ENCODE results near the gene UCN2. TPM values are rescaled to one million over a fixed set of nuclear protein-coding genes. Genes with fewer than 3 reads are reported as not detected.
"Not testable (repeated sequence)": the region's sequence is repeated elsewhere in the genome, so short reads cannot be mapped to it uniquely, and the experiment has no call there.

Gene UCN2
- total RNA-seq, 1 donor from 2014 or later: not detected

DNA sequence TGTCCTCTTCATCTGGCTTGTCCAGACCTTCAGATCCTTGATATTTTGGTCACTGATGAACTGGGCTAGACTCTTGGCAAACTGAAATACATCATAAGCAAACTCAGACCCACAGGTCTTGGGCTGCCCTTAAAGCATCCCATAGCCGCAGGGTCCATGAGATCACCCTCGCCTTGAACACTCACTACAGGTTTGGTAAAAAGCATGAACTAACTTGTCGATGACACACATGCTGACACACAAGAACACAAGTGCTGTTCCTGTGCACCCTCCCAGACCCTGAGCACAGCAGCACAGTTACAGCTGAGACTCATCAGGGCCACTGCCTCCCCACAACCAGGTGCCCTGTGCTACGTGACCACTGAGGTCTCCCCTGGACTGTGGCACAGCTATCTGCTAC lies 28.0 kb downstream of the UCN2 start:
- Histone ChIP-seq H3K9me3 (no peaks in the 10 kb centered on the region), H3K36me3 (peaks cover 21 to 44% of the 10 kb centered on the region in 2 donors), H3K4me3 (no peak overlapping the region), H3K27ac (no peak overlapping the region), H3K27me3 (no peaks in the 10 kb centered on the region), H3K4me1 (no peaks in the 10 kb centered on the region)
- DNase-seq (ENCODE audit: low spot score in 2 of 2): no peak
- intact Hi-C loops (cut with DNase I): no loop called here
- TF ChIP-seq, protein P1, sequence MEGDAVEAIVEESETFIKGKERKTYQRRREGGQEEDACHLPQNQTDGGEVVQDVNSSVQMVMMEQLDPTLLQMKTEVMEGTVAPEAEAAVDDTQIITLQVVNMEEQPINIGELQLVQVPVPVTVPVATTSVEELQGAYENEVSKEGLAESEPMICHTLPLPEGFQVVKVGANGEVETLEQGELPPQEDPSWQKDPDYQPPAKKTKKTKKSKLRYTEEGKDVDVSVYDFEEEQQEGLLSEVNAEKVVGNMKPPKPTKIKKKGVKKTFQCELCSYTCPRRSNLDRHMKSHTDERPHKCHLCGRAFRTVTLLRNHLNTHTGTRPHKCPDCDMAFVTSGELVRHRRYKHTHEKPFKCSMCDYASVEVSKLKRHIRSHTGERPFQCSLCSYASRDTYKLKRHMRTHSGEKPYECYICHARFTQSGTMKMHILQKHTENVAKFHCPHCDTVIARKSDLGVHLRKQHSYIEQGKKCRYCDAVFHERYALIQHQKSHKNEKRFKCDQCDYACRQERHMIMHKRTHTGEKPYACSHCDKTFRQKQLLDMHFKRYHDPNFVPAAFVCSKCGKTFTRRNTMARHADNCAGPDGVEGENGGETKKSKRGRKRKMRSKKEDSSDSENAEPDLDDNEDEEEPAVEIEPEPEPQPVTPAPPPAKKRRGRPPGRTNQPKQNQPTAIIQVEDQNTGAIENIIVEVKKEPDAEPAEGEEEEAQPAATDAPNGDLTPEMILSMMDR (IDR thresholded peaks at IDR 0.05): no peak

DNA sequence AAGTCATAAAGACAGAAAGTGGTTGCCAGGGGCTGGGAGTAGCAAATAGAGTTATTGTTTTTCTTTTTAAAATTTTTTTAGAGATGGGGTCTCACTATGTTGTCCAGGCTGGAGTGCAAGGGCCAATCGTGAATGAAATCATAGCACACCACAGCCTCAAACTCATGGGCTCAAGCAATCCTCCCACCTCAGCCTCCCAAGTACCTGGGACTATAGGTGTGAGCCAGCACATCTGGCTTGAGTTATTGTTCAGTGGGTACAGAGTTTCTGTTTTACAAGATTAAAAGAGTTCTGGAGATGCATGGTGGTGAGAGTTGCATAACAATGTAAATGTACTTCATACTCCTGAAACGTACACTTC lies 30.6 kb downstream of the UCN2 start:
- Histone ChIP-seq H3K4me1 (no peaks in the 10 kb centered on the region), H3K27ac (no peak overlapping the region), H3K9me3 (no peaks in the 10 kb centered on the region), H3K36me3 (peaks cover 17 to 32% of the 10 kb centered on the region in 2 donors), H3K4me3 (no peak overlapping the region), H3K27me3 (no peaks in the 10 kb centered on the region)
- DNase-seq (ENCODE audit: low spot score in 2 of 2): no peak
- TF ChIP-seq, protein P1 (IDR thresholded peaks at IDR 0.05): no peak
- intact Hi-C loops (cut with DNase I): no loop called here

DNA sequence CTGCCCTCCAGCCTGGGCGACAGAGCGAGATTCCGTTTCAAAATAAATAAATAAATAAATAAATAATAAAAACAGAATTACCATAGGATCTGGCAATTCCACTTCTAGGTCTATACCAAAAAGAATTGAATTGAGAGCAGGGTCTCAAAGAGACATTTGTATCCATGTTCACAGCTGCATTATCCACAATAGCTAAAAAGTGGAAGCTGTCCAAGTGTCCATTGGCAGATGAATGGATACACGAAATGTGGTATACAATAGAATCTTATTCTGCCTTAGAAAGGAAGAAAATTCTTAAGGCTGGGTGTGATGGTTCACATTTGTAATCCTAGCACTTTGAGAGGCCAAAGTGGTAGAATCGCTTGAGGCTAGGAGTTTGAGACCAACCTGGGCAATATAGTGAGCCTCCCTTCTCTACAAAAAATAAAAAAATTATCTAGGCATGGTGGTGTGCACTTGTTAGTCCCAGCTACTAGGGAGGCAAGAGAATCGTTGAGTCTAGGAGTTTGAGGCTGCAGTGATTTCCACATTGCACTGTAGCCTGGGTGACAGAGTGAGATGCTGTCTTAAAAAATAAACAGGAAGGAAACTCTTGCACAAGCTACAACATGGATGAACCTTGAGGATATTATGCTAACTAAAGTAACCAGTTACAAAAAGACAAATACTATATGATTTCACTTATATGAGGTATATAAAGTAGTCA lies 31.2 kb downstream of the UCN2 start:
- H3K27ac ChIP-seq: no peak overlapping the region
- H3K27me3 ChIP-seq: no peaks in the 10 kb centered on the region
- intact Hi-C loops (cut with DNase I): no loop called here
- no peak for DNase-seq (ENCODE audit: low spot score in 2 of 2)
- TF ChIP-seq, protein P1 (IDR thresholded peaks at IDR 0.05): no peak
- no peaks in the 10 kb centered on the region for H3K4me1 ChIP-seq
- H3K36me3 ChIP-seq: peaks cover 17 to 35% of the 10 kb centered on the region in 2 donors
- no peaks in the 10 kb centered on the region for H3K9me3 ChIP-seq
- H3K4me3 ChIP-seq: no peak overlapping the region

DNA sequence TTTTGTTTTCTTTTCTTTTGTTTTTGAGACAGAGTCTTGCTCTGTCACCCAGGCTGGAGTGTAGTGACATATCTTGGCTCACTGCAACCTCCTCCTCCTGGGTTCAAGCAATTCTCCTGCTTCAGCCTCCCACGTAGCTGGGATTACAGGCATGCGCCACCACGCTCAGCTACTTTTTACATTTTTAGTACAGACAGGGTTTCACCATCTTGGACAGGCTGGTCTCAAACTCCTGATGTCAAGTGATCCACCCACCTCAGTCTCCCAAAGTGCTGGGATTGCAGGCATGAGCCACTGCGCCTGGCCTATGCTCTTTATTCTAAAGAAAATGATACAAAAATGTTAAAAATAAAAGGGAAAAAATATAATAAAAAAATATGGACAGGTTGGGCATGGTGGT lies 32.9 kb downstream of the UCN2 start:
- H3K4me1 ChIP-seq; intact Hi-C loops (cut with DNase I); H3K9me3 ChIP-seq; H3K4me3 ChIP-seq; H3K27me3 ChIP-seq; DNase-seq (ENCODE audit: low spot score in 2 of 2); H3K27ac ChIP-seq: not testable (repeated sequence)
- H3K36me3 ChIP-seq: peaks cover 3 to 19% of the 10 kb centered on the region in 2 donors

DNA sequence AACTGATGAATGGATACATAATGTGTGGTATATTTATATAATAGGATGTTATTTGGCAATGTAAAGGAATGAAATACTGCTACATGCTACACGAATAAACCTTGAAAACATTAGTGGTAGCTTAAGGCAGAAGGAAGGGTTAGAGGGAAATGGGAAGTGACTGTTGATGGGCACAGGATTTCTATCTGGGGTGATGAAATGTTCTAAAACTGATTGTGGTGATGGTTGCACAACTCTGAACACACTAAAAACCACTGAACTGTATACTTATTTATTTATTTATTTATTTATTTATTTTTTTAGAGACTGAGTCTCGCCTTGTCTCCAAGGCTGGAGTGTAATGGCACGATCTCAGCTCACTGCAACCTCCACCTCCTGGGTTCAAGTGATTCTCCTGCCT lies 34.8 kb downstream of the UCN2 start:
- Histone ChIP-seq H3K36me3 (peaks cover 0 to 22% of the 10 kb centered on the region in 2 donors), H3K4me3 (no peak overlapping the region), H3K9me3 (no peaks in the 10 kb centered on the region), H3K4me1 (no peaks in the 10 kb centered on the region), H3K27ac (no peak overlapping the region), H3K27me3 (no peaks in the 10 kb centered on the region)
- intact Hi-C loops (cut with DNase I): no loop called here
- no peak for DNase-seq (ENCODE audit: low spot score in 2 of 2)
- TF ChIP-seq, protein P1 (IDR thresholded peaks at IDR 0.05): no peak

DNA sequence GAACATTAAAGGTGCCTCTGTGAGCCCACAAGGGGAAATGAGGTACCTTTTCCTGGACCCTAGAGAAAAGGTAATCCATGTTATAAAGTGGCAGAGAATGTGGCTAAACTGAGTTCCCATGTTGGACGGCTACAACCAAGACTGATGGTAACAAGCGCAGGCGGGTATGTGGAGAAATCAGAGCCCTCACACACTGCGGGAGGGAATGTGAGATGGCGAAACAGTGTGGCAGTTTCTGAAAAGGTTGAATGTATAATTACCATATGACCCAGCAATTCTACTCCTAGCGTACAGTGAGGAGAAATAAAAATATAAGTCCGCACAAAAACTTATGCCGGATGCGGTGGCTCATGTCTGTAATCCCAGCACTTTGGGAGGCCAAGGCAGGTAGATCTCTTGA lies 35.5 kb downstream of the UCN2 start:
- no peaks in the 10 kb centered on the region for H3K27me3 ChIP-seq
- TF ChIP-seq, protein P1 (IDR thresholded peaks at IDR 0.05): no peak
- DNase-seq (ENCODE audit: low spot score in 2 of 2): no peak
- H3K4me1 ChIP-seq: no peaks in the 10 kb centered on the region
- H3K27ac ChIP-seq: no peak overlapping the region
- no peak overlapping the region for H3K4me3 ChIP-seq
- peaks cover 0 to 27% of the 10 kb centered on the region in 2 donors for H3K36me3 ChIP-seq
- H3K9me3 ChIP-seq: no peaks in the 10 kb centered on the region
- intact Hi-C loops (cut with DNase I): no loop called here
